HG02943 (cell line): Measurements from ENCODE around the gene TMA7B.

Source experiments
- ATAC-seq: cut with Tn5 transposase; IDR thresholded peaks from one replicate; pipeline ENCODE4 v1.9.1; 2021; ENCODE audit warnings: mild to moderate bottlenecking, low read depth, moderate library complexity; ENCODE audit not compliant: unreplicated experiment

The TMA7B gene

DNA sequence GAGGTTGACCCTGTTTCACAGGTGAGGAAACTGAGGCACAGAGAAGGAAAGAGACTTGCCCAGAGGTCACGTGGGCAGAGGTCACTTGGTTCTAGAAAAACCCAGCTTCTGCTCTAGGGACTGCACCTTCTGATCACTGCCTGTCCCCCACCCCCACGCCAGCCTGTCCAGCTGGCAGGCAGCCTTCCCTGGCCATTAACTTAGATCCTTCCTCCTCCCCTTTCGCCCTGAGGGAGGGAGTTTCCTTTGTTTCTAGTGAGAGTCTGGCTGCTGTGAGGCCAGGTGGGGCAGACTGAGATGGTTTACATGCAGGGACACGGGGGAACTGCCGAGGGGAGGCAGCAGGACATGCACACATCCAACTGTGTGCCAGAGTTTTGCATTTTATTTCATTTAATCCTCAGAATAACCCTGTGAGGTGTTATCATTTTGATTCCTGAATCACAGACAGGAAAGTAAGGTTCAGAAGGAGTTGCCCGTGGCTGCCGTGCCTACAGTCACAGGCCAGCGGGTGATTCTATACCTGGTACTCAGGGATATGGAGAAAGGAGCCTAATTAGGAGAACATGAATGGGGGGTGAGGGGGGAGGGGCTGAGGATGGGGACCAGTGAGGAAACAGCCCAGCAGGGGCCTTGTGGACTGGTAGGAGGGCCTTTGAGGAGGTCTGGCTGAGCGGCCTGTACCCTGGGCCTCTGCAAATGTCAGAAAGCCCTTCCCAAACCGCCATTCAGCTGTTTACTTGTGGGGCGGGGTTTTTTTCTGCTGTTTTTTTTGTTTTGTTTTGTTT lies 37.9 kb downstream of the TMA7B start:
- no peak for ATAC-seq

DNA sequence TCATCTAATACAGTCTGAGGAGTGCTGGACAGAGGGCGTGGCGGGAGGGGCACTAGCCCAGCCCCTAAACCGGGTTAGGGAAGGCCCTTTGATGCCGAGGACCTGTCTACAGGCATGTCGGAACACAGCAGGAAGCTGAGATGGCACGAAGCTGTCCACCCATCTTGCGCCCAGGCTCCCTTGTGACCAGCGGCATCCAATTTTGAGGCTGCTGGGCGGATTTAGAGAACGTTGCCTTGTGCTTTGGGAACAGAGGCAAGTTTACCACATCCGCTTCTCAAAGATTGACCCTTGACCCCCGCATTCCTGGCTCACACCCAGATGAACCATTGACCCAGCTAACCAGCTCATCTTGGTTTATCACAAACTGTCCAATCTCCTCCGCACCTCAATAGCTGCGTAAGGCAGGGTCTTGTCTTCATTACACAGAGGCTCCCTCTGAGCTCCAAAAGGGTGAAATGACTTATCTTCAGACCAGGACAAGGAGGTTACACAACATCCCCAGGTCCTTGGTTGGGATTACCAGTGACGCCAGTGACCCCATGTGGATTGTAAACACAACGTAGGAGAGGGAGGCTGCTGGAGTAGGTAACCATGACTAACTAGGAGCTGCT lies 39.1 kb downstream of the TMA7B start:
- no peak for ATAC-seq

DNA sequence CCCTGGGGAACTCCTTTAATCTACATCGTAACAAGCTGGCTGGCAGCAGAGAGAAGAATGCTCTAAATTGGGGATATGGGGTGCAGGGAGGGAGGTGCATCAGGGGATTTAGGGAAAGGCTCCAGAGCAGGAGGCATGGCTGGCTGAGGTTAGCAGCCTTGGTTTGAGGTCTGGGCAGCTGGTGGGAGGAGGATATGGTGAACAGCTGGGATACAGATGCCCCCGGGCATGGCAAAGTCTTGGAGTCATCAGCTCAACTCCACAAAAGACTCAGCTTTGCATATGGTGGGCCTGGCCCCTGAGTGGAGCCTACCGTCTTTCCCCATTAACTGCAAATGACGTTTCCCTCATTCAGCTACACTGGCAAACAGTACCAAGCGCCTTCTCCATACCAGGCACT lies 40.0 kb downstream of the TMA7B start:
- no peak for ATAC-seq

DNA sequence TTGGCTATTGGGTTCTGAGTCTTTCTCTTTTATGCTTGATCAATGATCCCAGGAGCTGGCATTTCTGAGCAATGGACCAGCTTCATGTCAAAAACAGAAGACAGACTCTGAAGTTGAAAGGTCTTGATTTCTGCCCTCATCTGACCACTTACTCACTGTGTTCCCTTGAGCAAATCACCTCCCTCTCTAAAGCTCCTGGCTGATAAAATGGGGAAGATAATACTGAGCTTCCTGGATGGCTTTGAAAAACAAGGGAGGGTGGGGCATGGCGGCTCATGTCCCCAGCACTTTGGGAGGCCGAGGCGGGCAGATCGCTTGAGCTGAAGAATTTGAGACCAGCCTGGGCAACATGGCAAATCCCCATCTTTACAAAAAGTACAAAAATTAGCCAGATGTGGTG lies 40.9 kb downstream of the TMA7B start:
- no peak for ATAC-seq

DNA sequence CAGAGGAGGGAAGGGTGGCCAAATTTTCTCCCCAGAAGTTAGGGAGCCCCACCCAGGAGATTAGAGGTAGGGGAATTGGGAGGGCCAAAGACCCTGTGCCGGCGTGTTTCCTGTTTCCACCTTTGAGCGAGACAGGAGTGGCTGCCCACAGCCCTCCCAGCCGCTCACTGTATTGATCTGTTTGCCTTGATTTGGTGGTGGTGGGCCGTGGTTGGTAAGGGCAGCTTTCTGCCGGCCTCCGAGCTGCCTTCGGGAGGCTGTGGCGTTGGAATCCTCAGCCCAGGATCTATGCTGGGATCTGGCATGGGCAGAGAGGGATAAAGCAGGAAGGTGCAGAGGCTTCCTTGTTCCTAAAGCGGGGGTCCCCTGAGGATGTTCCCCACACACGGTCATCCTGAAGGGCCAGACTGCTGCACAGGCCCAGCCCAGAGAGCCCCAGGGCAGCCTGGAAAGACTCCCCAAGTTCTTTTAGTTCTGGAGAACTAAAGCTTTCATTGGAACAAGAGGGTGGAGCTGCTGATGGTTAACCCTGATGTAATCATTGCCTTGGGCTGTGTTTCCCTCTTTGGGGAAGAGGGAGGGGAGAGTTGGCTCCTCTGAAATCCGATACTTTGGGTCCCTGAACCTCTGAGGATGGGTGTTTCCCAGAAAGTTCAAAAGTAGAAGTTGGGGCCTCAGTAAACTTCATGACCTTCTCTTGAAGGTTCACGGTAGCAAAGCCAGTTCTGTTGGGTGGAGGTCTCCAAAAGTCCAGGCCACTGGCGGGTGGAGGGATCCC lies 41.8 kb downstream of the TMA7B start:
- ATAC-seq = no peak

DNA sequence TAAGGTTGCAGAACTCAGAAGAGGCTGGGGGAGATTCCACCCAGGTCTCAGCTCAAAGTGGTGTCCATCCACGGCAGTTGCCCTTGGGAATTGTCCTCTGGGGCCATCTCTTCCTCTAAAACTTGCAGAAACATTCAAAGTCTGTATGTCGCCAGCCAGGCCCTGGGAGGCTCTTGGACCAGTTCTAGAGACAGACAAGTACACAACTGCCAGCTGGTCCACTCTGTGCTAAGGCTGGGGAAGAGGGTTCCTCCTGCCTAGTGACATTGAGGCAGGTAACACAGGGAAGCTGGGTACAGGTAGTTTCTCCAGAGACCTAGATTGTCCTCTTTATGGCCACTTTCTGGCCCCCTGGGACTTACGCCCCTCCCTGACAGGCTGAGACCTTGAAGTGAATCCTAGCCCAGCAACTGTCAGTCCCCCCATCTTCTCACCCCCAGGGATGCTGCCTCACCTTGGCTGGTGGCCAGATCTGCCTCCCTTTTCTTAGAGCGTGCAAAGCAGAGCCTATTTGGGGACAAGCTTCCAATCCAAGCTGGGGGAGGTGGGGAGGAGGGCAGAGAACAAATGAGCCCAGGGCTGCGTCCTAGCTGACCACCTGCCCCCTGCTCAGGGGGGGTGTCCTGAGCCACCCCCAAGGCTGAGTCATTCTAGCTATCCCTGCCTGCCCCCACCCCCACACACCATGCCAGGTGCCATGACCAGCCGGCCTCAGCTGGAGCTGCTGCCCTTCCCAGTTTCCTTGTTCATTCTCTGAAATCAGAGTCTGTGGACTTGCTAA lies 42.9 kb downstream of the TMA7B start:
- ATAC-seq = no peak

DNA sequence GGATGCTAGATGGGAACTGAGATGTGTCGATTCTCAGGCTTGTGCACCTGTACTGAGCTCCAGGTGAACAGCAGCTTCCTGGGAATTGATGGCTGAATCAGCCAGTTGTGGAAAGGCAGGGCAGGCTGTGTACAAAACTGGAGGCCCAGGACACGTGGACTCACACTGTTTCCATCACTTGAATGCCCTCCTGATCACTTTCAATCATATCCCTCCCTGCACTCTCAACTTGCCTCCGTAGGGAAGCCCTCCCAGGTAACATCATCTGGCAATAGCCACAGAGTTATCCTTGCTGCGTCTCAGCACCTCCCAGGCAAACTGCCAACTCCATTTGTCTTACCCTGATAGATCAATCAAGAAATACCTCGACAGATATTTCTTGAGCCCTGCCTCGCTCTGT lies 44.6 kb downstream of the TMA7B start:
- no peak for ATAC-seq

DNA sequence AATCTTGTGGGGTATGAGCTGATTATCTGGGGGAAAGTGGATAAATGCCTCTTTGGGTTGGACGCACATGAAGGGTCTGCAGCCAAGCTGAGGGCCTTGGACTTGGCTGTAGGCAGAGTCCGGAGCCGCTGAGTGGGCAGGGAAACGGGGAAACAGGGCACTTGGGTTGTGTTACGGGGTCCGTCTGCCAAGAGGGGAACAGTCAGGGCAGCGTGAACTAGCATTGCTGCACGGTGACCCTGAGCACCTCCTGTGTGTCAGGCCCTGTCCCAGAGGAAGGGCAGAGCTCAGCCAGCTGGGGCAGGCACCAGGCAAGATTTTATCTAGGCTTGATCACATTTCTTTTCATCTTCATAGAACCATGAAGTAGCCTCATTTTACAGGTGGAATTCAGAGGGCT lies 46.4 kb downstream of the TMA7B start:
- no peak for ATAC-seq

DNA sequence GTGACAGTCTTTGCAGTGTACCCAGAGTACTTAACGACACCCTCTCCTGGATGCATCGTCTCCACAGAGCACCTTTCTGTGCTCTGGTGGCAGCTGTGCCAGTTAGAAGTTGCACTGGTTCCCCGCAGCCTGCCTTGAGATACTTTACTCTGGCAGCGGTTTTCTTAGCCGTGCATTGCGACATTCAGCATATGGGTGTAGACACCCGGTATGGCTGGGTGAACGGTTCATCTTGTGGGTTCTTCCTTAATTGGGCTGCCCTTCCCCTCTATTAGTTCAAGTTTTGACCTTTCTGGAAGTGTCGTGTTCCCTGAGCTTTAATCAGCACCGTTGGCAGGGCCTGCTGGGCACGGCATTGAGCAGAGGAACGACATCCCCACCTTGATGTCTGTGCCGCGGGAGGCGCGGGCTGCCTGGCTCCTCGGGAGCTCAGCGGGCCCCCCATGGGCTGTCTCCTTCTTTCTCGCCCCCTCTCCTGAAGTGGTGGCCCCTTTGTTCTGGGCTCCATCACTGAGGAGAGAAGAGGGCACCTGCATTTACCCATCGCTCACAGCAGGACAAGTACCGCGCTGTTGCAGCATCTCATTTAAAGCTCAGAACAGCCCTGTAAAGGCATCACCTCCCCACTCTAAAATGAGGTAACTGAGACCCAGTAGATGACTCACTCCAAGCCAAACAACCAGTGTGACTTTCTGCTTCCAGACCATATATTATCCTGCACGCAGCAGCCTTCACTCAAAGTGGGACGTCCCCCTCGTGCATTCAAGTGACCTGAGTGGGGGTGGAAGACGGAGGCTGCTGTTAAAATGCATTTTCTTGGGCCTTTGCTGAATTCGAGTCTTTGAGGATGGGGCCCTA lies 47.9 kb downstream of the TMA7B start:
- no peak for ATAC-seq

DNA sequence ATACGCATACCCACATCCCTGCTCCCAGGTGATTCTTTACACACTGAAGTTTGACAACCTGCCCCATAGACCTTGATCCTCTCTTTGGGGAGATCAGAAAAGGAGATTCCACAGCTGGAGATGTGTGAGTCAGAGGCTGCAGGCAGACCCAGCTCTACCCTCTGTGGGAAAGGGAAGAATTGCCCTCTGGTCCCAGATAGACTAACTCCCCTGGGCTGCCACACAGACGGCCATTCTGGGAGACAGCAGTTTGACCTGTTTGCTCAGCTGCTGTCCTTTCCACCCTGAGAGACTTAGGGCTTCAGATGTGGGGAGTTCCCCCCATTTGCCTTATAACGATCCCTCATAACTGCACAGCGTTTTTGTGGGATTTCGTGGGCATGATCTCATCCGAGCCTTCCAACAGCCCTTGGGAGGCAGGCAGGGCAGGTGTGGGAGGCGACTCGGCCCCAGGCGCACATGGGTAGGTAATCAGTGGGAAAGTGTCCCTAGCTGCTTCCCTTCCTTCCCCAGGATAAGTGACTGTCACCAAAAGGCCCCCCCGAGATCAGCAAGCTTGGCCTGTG lies 48.6 kb downstream of the TMA7B start:
- no peak for ATAC-seq

DNA sequence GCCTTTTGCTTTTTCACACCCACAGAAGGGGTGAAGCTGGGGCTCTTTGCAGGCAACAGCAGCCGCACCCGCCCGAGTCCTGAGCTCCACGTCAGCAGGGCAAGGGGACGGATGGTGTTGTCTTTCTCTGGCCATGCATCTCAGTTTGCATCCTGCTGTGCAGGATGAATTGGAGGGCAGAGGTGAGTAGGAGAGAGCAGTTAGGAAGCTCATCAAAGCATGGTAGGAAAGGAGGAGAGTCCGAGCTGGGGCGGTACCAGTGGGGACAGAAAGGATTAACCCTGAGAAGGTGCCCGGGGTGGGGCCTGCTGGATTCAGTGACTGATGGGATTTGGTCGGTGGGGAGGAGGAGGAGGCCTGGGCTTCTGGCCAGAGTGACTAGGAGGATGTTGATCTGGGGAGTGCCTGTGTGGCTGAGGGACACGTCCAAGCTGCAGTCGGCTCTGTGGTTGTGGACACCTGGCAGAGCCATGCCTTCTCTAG lies 49.1 kb downstream of the TMA7B start:
- ATAC-seq = no peak

DNA sequence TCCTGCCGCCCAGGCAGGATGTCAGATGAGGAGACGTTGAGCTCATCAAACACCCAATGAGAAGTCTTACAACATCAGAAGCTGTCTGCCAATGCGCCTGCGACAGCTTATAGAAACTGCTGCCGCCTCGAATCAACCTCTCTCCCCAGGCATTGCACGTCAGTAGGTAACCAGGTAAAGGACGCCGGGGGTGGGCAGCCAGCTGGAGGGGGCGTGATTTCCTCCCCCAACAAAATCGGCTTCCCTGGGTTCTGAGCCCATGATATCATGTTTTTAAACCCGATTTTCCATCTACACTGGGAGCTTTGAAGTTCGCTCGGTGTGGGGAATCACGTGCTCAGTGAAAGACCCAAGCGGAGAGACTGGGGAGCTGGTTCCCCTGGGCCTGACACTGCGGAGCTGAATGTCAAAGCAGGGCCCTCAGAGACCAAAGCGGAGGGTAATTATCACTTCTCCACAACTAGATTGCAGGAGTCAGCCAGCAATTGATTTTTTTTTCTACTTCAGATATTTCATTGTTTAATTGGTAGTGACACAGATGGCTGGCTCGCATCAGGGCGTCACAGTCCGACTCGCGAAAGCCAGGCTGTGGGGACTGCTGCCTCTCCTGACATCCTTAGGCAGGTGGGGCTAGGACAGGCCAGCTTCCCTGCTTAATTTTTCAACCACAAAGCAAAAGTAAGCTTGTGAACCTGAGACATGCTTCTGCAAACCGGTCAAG lies 49.9 kb downstream of the TMA7B start:
- ATAC-seq = no peak

DNA sequence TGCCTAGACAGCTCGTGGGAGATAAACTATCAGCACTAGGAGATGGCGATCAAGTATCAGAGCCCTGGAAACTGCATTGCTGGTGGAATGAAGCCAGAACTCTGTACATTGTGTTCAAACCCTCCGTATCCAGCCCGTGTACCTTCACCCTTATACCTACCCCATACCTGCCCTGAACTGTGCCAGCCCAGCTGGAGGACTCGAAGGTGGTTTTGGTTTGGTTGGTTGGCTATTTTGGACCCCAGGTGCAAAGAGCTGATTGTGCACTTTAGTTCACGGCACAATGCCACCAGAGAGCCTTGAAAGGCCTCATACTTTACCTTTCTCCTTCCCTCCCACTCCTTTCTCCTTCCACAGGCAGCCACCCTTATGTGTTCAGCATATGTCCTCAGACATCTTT lies 50.5 kb downstream of the TMA7B start:
- ATAC-seq = no peak
